ENCODE results near the gene TUT1.

Gene TUT1

DNA sequence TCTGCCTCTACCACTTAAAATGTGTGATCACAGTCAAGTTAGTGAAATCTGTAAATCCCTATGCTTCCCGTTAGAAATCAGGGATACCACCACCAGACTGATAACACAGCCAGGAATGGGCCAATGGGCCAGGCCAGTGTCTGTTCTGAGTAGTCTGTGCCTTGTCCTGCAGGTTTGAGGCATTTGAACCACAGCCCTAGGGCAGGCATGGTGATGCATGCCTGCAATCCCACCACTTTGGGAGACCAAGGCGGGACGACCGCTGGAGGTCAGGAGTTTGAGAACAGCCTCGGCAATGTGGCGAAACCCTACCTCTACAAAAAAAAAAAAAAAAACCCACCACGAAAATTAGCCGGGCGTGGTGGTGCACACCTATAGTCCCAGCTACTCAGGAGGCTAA is 32.7 kb downstream of the TUT1 start:
- Histone ChIP-seq H3K4me1 (ENCODE audit: control insufficient read depth in 2 of 2, insufficient read depth in 2 of 2, low read length in 2 of 2) (peaks cover 52 to 55% of the 10 kb centered on the region in 2 donors), H3K27me3 (ENCODE audit: control insufficient read depth in 2 of 2, insufficient read depth in 2 of 2, low read length in 2 of 2) (no peaks in the 10 kb centered on the region), H3K9me3 (ENCODE audit: control insufficient read depth in 2 of 2, low read length in 2 of 2) (no peaks in the 10 kb centered on the region), H3K27ac (ENCODE audit: low read depth in 2 of 2, low read length in 2 of 2) (no peak overlapping the region), H3K9ac (ENCODE audit: low read depth in 1 of 2, low read length in 2 of 2) (peak overlapping the region in 1 of 2 donors; percentile 14), H3K36me3 (ENCODE audit: control insufficient read depth in 2 of 2, insufficient read depth in 2 of 2, low read length in 2 of 2) (peaks cover 23 to 32% of the 10 kb centered on the region in 2 donors), H3K4me3 (ENCODE audit: low read length in 2 of 2) (no peak overlapping the region)

DNA sequence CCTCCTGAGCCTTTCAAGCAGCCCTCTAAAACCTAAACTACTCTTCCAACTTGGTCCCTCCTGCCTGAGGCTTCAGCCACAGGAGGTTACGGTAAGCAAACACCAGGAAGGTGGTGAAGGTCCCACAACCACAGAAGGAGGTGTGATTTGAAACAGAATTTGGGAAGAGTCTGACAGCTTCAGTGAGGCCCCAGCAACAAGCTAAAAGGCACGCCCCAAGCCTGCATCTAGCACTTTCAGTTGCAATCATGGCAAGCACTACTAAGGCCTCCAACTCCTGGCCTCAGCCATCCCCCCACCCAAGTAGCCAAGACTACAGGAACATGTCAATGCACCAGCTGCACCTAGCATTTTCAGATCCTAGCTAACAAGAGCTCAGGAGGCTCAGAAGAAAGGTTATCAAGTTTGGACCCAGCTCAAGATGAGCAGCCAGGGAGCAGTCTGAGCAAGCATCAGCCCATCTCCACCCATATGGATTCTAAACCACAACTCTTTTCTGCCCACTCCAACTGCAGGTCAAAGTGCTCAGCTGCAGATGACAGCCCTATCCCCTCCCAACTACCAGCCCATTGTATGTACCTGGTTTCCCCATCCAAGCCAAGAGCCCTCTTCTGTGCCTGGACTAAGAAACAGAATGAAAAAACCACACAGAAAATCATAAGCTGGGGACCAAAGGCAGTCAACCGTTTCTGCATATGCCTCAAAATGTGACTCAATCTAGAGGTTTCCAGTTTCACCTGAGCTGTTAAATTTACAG is 34.3 kb downstream of the TUT1 start:
- peak overlapping the region; percentile 40 to 60 for H3K4me3 ChIP-seq (ENCODE audit: low read length in 2 of 2)
- H3K27me3 ChIP-seq (ENCODE audit: control insufficient read depth in 2 of 2, insufficient read depth in 2 of 2, low read length in 2 of 2), result no peaks in the 10 kb centered on the region
- H3K4me1 ChIP-seq (ENCODE audit: control insufficient read depth in 2 of 2, insufficient read depth in 2 of 2, low read length in 2 of 2), result peaks cover 68 to 69% of the 10 kb centered on the region in 2 donors
- no peaks in the 10 kb centered on the region for H3K9me3 ChIP-seq (ENCODE audit: control insufficient read depth in 2 of 2, low read length in 2 of 2)
- peak overlapping the region; percentile 96 to 98 for H3K27ac ChIP-seq (ENCODE audit: low read depth in 2 of 2, low read length in 2 of 2)
- peaks cover 19 to 20% of the 10 kb centered on the region in 2 donors for H3K36me3 ChIP-seq (ENCODE audit: control insufficient read depth in 2 of 2, insufficient read depth in 2 of 2, low read length in 2 of 2)
- peak overlapping the region; percentile 54 to 82 for H3K9ac ChIP-seq (ENCODE audit: low read depth in 1 of 2, low read length in 2 of 2)

DNA sequence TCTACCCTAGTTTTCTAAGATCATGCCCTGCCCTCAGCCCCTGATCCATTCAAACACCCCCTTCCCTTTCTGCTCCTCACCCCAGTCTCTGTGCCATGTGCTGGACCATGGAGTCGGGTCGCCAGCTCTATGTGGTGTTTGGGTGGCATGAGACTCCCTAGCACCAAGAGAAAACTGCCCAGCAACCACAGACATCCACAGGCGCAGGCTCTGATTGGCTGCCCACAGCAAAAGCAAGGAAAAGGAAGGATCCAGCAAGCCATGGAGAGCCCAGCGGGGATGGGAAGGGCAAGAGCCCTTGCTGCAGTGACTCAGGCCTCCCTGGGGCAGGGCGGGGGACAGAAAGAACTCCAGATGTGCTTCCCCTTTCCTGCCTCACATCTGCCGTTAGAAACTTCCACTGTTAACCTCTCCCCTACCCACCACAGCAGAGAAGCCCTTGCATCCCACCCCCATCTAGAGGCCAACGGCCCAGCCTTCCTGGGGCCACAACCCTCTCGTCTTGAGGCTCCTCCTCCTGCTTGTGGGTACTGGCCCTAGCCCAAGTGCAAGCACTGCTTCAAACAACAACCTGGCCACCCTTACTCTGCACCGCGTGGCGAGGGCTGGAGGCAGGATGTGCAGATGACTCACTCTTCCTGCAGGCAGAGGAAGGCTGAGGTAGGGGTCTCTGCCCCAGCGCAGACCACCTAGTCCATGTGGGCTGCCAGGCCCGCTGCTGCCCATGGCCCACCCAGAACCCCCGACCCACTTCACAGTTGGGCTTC is 35.0 kb downstream of the TUT1 start:
- Histone ChIP-seq H3K27me3 (ENCODE audit: control insufficient read depth in 2 of 2, insufficient read depth in 2 of 2, low read length in 2 of 2) (no peaks in the 10 kb centered on the region), H3K36me3 (ENCODE audit: control insufficient read depth in 2 of 2, insufficient read depth in 2 of 2, low read length in 2 of 2) (peaks cover 15 to 18% of the 10 kb centered on the region in 2 donors), H3K4me1 (ENCODE audit: control insufficient read depth in 2 of 2, insufficient read depth in 2 of 2, low read length in 2 of 2) (peaks cover 76% of the 10 kb centered on the region in 2 donors), H3K27ac (ENCODE audit: low read depth in 2 of 2, low read length in 2 of 2) (peak overlapping the region; percentile 96 to 98), H3K4me3 (ENCODE audit: low read length in 2 of 2) (peak overlapping the region; percentile 40 to 60), H3K9me3 (ENCODE audit: control insufficient read depth in 2 of 2, low read length in 2 of 2) (no peaks in the 10 kb centered on the region), H3K9ac (ENCODE audit: low read depth in 1 of 2, low read length in 2 of 2) (peak overlapping the region; percentile 54 to 82)

DNA sequence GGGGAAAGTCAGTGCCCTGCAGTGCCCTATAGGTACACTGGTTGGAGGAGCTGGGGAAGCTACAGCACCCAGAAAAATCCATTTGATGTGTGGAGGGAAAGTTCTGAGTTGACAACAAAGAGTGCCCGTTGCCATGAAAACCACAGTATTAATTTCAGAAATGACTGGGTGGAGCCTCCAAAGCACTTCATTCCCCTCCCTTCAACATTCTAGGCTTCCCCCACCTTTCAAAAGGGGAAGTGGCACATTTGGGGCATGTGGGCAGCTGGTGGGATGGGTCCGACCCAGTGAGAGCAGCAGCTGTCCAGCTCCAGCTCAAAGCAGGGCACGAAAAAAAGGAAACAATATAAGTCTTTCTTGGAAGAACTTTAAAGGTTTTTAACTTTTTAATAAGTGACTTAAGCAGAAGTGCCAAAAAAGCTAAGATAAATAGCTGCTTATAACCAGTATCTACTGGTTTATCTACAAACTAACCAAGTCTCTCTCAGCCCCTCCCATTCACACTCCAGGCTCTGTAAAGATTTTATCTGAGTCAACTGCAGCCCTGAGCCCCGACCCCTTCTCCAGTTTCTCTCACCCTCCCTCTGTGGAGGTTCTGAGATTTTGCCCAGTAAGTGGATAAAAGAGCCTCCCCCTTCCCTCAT is 35.7 kb downstream of the TUT1 start:
- peak overlapping the region; percentile 54 to 82 for H3K9ac ChIP-seq (ENCODE audit: low read depth in 1 of 2, low read length in 2 of 2)
- H3K4me3 ChIP-seq (ENCODE audit: low read length in 2 of 2), result peak overlapping the region; percentile 40 to 60

DNA sequence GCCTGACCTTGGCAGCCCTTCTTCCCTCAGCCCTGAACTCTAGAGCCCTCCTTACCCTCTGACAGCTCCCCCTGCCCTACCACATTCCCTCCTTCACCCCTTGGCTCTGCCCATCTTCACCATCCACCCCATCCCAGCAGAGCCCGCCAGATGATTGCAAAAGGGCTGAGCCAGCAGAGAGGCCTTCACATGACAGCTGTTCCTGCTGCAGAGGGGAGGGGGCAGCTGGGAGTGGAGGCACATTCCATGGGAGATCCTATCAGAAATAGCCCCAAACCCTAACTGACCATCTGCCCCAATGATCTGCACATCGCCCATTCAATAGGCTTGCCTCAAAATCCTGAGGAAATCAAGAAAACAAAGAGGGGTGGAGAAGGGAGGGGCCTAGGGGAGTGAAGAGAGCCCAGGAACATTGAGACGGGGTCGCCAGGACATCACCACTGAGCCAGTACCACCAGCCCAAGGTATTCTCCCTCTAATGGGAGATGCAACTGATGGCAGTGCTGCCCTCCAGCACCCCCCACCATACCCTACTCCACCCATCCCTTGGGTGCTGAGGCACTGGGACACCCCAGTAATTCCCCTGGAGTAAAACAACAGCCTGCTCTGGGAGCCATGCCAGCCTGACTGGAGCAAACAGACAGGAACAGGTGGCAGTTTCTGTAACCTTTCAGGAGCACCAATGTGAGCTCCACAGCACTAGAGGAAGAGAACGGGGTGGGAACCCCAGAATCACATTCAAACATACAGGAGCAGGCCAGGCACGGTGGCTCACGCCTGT is 36.7 kb downstream of the TUT1 start:
- no peaks in the 10 kb centered on the region for H3K9me3 ChIP-seq (ENCODE audit: control insufficient read depth in 2 of 2, low read length in 2 of 2)
- H3K27ac ChIP-seq (ENCODE audit: low read depth in 2 of 2, low read length in 2 of 2), result peak overlapping the region; percentile 96 to 98
- peaks cover 75% of the 10 kb centered on the region in 2 donors for H3K4me1 ChIP-seq (ENCODE audit: control insufficient read depth in 2 of 2, insufficient read depth in 2 of 2, low read length in 2 of 2)
- peaks cover 10 to 11% of the 10 kb centered on the region in 2 donors for H3K36me3 ChIP-seq (ENCODE audit: control insufficient read depth in 2 of 2, insufficient read depth in 2 of 2, low read length in 2 of 2)
- H3K9ac ChIP-seq (ENCODE audit: low read depth in 1 of 2, low read length in 2 of 2), result peak overlapping the region; percentile 14 to 82
- H3K27me3 ChIP-seq (ENCODE audit: control insufficient read depth in 2 of 2, insufficient read depth in 2 of 2, low read length in 2 of 2), result no peaks in the 10 kb centered on the region
- peak overlapping the region in 1 of 2 donors; percentile 4 for H3K4me3 ChIP-seq (ENCODE audit: low read length in 2 of 2)

More for the DNA sequence above, 35.7 kb downstream of the TUT1 start:
- peak overlapping the region; percentile 96 to 98 for H3K27ac ChIP-seq (ENCODE audit: low read depth in 2 of 2, low read length in 2 of 2)
- H3K4me1 ChIP-seq (ENCODE audit: control insufficient read depth in 2 of 2, insufficient read depth in 2 of 2, low read length in 2 of 2), result peaks cover 77 to 80% of the 10 kb centered on the region in 2 donors
- H3K9me3 ChIP-seq (ENCODE audit: control insufficient read depth in 2 of 2, low read length in 2 of 2), result no peaks in the 10 kb centered on the region
- H3K36me3 ChIP-seq (ENCODE audit: control insufficient read depth in 2 of 2, insufficient read depth in 2 of 2, low read length in 2 of 2), result peaks cover 15 to 18% of the 10 kb centered on the region in 2 donors
- no peaks in the 10 kb centered on the region for H3K27me3 ChIP-seq (ENCODE audit: control insufficient read depth in 2 of 2, insufficient read depth in 2 of 2, low read length in 2 of 2)

DNA sequence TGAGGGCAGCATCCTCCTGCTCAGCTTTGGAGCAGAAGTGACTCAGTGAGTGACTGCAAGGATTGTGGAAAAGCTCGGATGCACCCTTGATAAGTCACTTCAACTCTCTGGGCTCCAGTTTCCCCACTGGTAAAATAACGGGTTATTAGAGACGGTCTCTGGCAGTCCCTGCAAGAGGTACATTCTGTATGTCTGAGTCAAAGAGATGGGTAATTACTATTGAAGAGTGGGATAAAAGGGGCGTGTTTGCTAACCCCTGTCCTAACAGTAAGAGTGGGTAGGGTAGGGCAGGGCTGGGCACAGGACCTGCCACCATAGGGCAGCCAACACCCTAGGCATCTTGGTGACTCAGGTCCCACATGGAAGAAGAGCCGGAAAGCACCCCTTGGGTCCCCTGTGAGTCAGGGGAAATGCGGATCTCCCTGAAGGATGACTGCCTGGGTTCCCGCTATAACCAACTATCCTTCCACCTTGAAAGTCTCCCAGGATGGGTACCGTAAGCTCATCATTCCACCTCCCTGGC is 37.4 kb downstream of the TUT1 start:
- Histone ChIP-seq H3K9me3 (ENCODE audit: control insufficient read depth in 2 of 2, low read length in 2 of 2) (no peaks in the 10 kb centered on the region), H3K27me3 (ENCODE audit: control insufficient read depth in 2 of 2, insufficient read depth in 2 of 2, low read length in 2 of 2) (no peaks in the 10 kb centered on the region), H3K4me3 (ENCODE audit: low read length in 2 of 2) (peak overlapping the region; percentile 49 to 63), H3K9ac (ENCODE audit: low read depth in 1 of 2, low read length in 2 of 2) (peak overlapping the region; percentile 52 to 82), H3K36me3 (ENCODE audit: control insufficient read depth in 2 of 2, insufficient read depth in 2 of 2, low read length in 2 of 2) (peaks cover 4% of the 10 kb centered on the region in 2 donors), H3K27ac (ENCODE audit: low read depth in 2 of 2, low read length in 2 of 2) (peak overlapping the region; percentile 96 to 98), H3K4me1 (ENCODE audit: control insufficient read depth in 2 of 2, insufficient read depth in 2 of 2, low read length in 2 of 2) (peaks cover 78 to 79% of the 10 kb centered on the region in 2 donors)

DNA sequence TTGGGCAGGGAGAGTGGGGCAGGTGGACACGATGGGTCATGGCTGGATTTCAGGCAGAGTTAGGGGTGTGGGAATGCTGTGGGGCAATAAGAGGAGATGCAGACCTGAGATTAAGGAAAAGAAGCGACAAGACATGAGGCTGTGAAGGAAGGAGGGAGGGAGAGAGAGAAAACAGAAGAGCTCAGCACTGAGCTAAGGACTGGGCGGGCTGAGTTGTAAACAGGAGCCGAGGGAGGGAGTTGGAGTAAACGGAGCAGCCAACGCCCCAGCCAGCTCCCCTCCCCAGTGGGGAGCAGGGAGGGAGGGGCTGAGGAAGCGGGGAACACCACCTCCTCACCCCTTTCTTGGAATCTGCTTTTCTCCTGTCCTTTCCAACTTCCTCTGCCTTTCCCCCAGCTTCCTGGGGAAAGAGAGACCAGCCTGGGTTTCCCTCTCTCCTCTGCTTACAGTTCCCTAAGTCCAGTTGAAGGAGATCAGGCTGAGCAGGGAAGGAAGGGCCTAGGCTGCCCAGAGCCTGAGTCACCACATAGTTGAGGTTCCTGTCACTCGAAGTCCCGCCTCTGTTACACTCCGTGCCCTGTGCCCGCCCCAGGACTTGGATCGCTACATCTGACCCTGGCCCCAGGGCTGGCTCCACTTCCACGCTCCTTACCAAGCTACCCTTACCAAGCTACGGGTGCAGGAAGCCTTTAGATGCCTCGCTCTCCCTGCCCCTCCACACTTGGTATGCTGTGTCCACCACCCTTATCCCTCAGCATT is 38.1 kb downstream of the TUT1 start:
- Histone ChIP-seq H3K27ac (ENCODE audit: low read depth in 2 of 2, low read length in 2 of 2) (peak overlapping the region; percentile 96 to 98), H3K36me3 (ENCODE audit: control insufficient read depth in 2 of 2, insufficient read depth in 2 of 2, low read length in 2 of 2) (no peaks in the 10 kb centered on the region), H3K9ac (ENCODE audit: low read depth in 1 of 2, low read length in 2 of 2) (peak overlapping the region; percentile 82 to 89), H3K27me3 (ENCODE audit: control insufficient read depth in 2 of 2, insufficient read depth in 2 of 2, low read length in 2 of 2) (no peaks in the 10 kb centered on the region), H3K9me3 (ENCODE audit: control insufficient read depth in 2 of 2, low read length in 2 of 2) (no peaks in the 10 kb centered on the region), H3K4me1 (ENCODE audit: control insufficient read depth in 2 of 2, insufficient read depth in 2 of 2, low read length in 2 of 2) (peaks cover 82 to 83% of the 10 kb centered on the region in 2 donors), H3K4me3 (ENCODE audit: low read length in 2 of 2) (peak overlapping the region; percentile 49 to 63)

DNA sequence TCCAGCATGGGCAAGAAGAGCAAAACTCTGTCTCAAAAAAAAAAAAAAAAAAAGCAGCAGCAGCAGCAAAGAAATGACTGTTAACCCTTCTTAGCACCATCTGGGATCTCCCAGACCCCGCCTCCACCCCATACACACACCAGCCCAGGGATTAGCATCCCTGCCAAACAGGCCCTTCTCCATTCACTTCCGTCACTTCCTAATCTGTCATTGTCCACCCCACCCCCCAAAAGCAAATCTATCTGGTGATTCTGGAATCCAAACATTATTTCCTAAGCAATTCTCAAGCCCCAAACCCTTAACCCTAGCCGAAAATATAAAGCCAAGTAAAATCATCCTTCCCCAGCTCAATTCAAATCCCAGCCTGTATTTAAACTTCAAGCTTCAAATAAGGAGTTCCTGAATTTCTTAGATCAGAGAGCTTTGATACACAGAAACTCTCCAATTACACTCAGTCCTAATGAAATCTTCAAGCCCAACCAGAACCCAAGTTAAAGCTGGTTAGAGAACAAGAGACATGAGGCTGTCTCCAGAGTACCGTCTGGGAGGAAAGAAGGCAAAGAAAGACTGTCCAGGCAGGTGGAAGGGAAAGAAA is 38.7 kb downstream of the TUT1 start:
- Histone ChIP-seq H3K9ac (ENCODE audit: low read depth in 1 of 2, low read length in 2 of 2) (peak overlapping the region; percentile 82 to 89), H3K4me1 (ENCODE audit: control insufficient read depth in 2 of 2, insufficient read depth in 2 of 2, low read length in 2 of 2) (peaks cover 83 to 86% of the 10 kb centered on the region in 2 donors), H3K36me3 (ENCODE audit: control insufficient read depth in 2 of 2, insufficient read depth in 2 of 2, low read length in 2 of 2) (no peaks in the 10 kb centered on the region), H3K27ac (ENCODE audit: low read depth in 2 of 2, low read length in 2 of 2) (peak overlapping the region; percentile 96 to 98), H3K9me3 (ENCODE audit: control insufficient read depth in 2 of 2, low read length in 2 of 2) (no peaks in the 10 kb centered on the region), H3K4me3 (ENCODE audit: low read length in 2 of 2) (peak overlapping the region; percentile 49 to 63), H3K27me3 (ENCODE audit: control insufficient read depth in 2 of 2, insufficient read depth in 2 of 2, low read length in 2 of 2) (no peaks in the 10 kb centered on the region)
